HL-60/S4 treated with phorbol 12-myristate 13-acetate at 8.2 ng/mL for 4 days and 3 days (cell line): ENCODE measurements around the gene RBKS.

Source experiments
- in situ Hi-C: fragments of 300-500 bp; cut with MboI; formaldehyde crosslinking; loops from 2 replicates; pipeline ENCODE4 v1.15.0; 2022; ENCODE audit warnings: low sequenced_read_pairs

Gene RBKS

DNA sequence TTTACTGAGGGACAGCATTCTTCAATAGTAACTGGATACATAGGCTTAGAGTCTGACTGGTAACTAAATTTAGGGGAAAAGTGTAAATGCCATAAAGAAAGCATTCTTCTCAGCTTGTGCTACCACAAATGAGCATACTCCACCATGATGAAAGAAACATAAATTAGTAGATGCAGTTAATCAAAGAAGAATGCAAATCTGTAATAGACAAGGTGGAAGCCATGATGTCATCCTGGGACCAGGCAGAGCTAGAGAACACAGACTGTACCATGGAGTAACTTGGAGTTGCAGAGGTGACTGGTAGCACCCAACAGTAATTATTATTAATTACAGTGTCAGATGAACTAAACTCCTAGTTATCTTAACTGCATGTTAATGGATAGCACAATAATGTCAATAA is 51.7 kb downstream of the RBKS start:
- in situ Hi-C loops = no loop called here

DNA sequence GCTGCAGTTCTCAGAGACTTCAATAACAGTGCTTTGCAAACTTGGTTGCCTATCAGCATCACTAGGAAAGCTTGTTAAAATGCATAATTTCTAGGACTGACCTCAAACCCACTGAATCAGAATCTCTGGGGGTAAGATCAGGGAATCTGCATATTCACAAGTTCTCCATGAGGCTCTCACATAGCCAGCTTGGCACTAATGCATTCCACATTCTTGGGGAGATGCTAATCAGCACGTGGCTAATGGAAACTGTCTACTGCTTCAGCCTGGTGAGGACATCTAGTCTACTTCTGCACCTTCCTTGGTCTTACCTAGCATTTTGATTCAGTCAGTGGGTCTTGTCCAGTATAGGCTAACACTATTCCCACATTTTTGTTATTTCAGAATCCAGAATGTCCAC is 56.3 kb downstream of the RBKS start:
- in situ Hi-C loops = no loop called here

DNA sequence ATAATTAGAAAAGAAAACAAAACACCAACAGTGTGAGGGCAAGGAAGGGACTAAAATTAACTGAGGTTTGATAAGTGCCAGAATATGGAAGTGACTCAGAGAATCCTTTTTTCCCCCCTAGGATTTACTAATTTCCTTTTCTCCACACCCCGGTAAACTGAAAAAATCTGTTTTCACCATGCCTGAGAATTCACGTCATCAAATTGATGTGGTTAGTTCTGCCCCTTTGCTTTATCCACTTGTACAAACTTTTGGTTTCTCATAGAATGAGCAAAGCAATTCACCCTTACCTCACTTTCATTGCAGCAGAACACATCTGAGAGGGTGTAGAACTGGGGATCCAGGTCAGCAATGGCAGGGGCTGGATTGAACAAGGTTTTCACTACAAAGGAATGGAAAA is 57.8 kb downstream of the RBKS start:
- in situ Hi-C loops = no loop called here

DNA sequence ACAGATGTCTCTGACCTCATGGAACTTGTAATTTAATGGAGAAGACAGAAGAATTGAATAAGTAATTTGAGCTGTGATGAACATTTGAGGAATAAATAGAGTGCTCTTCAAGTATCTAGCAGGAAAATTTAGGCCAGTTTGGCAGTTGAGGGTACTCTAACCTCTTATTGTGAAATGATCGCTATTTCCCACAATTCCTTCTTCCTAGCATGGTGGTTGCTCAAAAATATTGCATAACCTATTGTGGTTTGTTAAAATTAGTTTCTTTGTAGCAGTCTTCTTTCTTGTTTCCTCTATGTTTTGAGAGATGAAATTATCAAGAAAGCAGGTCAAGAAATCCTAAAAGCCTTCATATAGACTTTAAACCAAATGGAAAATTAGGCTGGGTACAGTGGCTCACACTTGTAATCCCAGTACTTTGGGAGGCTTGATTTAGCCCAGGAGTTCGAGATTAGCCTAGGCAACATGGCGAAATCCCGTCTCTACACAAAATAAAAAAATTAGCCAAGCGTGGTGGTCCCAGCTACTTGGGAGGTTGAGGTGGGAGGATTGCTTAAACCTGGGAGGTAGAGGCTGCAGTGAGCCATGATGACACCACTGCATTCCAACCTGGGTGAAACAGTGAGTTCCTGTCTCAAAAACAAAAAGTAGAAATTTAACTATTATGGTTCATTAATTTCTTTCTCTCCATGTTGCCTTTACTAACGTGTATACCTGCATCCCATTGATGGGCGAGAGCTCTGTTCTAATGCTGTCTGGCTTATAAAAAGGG is 58.7 kb downstream of the RBKS start:
- in situ Hi-C loops = no loop called here

DNA sequence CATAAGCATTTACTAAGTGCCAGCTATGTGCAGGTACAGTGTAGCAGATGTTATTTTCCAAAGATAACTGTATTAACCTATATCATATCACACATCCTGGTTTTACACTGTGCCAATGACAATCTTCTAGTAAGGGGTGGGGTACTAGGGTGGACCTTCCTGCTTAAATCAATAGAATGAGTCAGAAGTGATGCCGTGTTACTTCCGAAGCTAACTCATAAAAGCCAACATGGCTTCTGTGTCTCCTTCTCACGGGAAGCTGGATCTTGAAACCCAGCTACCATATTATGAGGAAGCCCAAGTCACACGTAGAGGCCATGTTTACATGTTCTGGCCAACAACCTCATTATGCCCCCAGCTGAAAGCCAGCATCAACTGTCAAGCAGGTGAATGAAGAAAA is 59.5 kb downstream of the RBKS start:
- in situ Hi-C loops = no loop called here

DNA sequence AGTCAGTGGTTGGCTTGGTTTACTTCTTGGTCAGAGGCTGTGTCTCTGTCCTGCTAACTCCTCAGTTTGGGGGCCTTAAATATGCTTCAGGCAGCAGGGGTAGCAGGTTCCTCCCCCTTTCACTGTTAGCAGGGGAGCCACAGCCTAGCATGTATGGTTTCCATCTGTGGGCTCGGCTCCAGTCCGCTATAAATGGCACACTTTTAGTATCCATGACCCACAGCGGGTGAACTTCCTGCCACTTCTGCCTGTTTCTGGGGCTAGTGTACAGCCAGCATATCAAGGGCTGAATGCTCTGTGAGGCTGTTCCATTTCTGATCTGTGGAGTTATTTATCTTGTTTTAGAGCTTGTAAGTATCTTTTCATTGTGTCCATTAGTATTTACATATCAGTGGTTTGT is 60.4 kb downstream of the RBKS start:
- in situ Hi-C loops = no loop called here

DNA sequence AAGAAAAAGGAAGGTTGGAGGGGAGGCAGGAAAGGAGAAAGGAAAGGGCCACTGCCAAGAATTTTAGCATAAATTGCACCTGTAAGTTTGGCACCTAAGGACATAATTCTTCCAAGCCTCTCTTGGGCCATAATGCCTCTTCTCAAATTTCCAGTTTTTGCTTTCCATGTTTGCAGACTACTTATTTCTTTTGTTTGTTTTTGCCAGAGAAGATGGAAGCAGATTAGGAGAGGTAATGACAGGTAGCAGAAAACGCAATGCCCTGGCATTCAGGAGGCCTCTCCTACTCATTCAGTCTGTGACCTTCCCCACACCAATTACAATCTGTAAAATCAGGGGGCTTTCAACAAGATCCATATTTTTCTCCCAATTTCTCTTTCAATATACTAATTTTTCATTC is 61.9 kb downstream of the RBKS start:
- in situ Hi-C loops = no loop called here

DNA sequence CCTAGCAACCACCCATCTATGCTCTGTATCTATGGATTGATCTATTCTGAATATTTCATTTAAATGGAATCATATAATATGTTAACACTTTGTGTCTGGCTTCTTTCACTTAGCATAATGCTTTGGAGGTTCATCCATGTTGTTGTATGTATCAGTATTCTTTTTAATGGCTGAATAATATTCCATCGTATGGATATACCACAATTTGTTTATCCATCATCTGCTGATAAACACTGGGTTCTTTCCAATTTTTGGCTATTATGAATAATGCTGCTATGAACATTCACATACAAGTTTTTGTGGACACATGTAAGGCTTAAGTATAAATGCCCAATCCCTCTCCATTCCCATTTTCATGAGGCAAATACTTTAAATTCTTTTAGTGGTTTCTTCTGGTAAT is 65.8 kb downstream of the RBKS start:
- in situ Hi-C loops = no loop called here

DNA sequence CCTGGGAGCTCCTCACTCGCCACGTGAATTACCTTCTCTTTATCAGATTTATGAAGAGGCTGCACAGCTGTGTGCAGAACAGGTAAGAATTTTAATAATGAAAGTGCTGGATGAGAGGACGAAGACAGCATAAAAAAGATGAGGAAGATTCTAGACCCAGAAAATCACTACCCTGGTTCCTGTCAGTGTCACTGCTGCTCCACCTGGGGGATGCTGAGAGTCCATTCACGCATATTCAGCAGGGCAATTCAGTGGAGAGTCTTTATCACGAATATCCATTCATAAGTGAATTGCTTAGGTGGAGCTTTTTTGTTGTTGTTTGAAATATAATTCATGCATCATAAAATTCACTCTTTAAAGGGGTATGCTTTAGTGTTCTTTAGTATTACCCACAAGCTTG is 66.6 kb downstream of the RBKS start:
- in situ Hi-C loops = no loop called here

DNA sequence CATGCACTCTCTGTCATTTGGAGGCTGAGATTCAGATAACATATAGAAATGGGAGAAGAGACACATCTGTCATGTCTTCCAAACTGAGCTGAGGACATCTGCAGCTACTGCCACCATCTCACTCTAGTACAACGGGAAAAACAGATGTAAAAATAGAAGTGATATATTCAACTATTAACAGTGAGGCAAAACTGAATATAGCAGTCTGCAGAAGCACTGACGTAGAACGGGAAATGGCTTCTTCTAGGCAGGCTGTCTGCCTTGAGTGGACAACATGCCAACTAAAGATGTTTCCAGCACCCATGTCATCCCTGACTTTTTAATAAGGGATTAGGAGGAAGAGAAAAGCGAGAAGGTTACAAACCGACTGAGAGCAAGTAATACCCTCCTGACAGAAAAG is 67.1 kb downstream of the RBKS start:
- in situ Hi-C loops = no loop called here

DNA sequence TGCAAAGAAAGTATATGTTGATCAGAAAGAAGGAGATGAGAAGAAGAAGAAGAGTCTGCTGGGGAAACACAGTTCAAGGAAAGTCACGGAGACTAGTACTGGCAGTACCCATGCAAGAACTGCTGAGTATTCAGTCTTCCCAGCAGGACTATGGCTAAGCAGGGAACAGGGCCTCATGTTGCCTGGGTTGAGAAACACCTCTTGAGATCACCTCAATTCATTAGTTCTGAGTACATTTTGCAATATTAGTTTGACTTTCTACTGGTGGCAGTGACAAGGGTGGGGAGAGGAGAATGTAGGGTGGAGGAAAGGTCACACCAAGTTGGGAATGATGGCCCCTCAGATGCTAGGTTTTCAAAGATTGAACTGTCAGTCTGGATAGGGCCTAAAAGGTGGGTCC is 68.1 kb downstream of the RBKS start:
- in situ Hi-C loops = no loop called here

DNA sequence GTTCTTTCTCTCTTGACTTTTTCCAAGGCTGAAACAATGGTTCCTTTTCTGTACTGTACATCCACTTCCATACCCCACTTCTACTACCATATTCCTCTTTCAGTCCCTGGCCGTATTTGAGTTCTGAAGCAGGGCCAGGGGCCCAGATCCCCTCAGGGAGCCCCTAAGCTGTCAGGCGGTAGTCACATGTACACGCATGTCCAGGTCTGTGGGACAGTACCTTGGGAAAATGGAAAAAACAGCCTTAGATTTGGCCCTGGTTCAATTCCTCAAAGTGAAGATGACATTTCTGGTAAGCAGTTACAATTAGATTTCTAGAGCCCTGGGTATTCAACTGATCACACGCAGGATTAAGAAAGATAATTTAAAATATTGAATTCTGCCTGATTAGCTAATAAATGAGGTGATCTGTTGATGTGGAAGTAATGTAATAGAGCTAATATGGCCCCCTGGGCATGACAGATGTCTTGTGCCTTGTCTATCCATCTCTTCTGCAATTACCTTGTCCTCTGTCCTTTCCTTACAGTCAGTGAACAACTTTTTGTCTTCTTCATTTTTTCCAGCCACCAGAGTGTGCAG is 74.2 kb downstream of the RBKS start:
- in situ Hi-C loops = no loop called here

DNA sequence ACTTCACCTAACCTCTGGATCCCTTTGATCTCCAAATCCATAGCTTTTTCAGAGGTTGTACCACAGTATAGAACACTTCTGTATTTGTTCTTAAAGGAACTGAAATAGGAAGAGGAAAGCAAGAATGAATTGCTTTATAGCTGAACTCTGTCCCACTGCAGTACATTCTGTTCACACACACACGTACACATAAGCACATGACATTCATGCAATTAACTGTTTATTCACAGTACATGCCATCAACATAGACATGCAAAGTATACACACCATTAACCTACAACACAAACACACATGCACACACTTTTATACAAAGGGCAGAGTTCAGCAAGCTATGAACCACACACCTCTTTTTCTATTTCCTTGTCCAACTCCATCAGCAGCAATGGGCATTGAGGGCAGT is 75.4 kb downstream of the RBKS start:
- in situ Hi-C loops = no loop called here

DNA sequence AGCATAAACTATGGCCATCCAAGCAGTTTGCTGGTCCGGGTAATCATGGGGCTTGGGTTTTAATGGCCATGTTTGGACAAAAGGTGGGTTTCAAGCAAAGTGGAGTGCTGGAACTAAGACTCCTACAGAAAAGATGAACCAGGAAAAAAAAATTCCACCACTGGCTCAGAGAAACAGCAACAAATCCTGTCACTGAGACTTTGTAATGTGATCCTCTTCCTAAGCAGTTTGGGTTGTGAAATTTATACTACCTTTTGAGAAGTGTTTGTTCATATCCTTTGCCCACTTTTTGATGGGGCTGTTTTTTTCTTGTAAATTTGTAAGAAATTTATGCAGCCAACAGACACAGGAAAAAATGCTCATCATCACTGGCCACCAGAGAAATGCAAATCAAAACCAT is 78.4 kb downstream of the RBKS start:
- in situ Hi-C loops = no loop called here

DNA sequence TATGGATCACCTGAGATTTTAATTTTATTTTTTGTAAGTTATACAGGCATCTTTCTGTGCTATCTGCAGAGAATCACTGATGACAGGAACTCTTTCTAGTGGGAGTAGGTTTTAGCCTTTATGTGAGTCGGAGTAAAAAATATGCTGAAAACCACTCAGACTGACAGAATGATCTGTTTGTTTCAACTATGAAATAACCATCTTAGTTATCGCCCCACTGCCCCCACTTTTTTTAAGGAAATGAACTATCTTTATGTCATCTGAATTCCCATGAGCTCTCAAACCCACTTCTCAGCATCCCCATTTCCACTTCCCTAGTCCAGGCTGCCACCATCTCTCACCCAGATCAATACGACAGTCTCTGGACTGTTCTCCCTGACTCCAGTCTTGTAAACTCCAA is 79.7 kb downstream of the RBKS start:
- in situ Hi-C loops = no loop called here

DNA sequence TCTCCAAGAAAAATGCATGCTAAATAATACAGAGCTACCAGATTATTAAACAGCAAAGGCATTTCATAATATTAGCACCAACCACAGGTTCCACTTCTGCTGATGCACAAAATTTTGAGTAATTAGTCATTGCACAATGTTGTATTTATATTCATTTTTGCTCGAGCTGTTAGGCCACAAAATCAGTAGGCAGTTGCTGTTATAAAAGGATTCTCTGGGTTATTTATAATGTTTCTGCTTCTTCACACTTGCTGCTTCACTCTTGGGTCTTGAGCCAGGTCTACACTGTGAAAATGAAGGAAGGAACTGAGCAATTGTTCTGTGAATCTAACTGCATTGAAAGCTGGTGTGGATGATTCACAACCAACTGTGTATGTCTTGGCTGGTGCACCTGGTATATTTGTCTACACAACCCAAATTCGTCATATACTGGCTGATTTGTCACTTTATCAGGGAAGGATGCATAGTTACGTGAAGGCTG is 80.4 kb downstream of the RBKS start:
- in situ Hi-C loops = no loop called here

DNA sequence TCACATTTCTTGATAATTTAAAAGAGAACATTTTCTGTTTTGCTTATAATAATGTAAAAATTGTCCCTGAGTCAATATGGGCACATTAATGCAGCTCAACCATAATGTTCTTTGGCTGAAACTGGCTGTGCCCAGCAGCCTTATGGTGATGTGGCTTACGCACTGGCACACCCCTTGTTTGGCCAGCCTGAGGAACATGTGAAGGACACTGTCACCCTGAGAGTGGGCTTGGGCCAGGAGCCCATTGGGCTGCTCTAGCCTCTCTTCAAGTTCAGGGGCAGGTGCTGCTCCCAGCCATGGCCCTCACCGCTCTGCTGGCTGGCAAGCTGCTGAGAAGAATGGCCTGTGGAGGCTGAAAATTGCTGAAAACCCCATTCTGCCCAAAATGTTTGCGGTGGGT is 81.2 kb downstream of the RBKS start:
- in situ Hi-C loops = no loop called here

DNA sequence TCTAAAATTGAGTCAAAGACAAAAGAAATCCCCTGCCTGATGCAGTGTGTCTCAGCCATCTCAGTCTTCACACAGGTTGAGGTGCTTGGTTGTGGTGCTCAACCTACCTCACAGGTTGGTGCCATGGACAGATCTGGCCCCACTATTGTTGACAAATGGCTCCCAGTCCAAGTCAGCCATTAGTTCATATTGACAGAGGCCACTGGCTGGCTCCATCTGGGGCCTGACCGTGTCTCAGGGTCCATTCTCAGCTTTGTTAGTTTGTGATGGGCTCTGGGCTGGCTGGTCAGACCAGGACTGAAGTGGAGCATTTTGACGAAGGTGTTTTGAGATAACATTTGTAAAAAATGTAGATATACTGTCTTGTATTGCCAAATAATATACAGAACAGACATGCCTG is 81.8 kb downstream of the RBKS start:
- in situ Hi-C loops = no loop called here

DNA sequence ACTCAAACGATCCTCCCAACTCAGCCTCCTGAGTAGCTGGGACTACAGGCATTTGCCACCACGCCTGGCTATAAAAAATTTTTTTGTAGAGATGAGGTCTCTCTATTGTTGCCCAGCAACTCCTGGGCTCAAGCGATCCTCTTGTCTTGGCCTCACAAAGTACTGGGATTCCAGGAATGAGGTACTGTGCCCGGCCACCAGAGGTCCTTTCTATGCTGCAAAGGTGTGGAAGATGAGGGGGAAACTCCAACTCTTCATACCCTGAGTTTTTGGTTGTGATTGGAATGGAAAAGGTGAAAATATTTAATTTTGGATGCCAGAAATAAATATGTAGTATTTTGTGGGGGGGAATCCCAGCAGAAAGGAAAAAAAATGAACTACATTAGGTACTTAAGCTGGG is 82.7 kb downstream of the RBKS start:
- in situ Hi-C loops = no loop called here

DNA sequence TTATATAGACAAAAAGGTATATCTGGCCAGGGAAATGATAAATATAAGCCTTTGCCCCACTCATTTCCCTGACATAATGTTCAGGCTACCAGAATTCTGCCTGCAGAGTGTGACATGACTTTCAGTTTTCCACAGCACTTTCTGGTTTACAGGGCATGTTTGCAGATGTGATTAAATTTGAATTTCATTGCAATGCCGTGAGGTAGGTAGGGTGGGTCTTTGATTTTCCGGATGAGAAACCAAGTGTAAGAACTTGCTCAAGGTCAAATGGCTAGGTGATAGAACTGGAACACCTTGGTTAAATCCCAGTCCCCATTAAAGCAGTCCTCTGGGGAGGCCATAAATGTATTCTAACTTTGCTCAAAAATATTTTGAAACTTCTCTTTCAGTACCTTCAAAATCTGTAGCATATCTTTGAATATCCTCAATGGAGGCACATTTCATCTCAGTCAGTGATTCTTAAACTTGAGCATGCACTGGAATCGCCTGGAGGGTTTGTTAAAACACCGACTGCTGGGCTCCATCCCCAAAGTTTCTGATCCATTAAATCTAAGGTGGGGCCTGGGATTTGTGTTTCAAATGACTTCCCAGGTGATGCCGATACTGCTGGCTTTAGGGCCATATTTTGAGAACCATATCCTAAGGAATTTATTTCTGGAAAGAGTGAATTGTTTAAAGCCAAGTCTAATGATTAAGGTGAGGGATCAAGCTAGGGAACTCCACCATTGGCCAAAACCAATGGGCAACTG is 83.7 kb downstream of the RBKS start:
- in situ Hi-C loops = no loop called here

DNA sequence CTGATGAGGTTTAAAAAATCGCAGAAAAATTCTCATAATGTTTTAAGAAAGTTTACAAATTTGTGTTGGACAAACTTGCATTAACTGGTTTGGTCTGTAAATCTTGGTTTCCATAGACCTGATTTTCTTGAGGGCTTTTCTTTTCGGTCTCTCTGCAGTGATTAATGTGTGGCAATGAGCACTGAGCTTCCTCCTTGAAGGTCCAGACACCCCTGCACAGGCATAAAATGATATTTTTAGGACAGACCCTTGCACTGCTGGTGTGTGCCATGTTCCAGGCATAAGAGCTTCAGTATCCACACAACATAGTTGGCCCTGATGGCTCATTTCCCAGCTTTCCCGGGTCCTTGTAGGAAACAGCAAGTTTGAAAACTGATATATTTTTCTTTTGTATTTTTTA is 85.0 kb downstream of the RBKS start:
- in situ Hi-C loops = no loop called here

DNA sequence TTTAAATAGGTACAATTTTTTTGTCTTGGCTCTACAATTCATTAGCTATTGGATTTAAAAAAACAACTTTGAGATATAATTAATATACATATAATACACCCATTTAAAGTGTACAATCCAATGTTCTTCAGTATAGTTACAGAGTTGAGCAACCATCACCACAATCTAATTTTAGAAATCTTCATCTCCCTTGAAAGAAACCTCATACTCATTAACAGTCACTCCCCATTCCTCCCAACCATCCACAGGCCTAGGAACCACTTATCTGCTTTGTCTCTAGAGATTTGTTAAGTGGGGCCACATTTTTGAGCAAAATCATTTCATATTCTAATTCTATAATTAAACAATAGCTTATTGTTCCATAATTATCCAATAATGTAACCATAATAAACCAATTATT is 86.0 kb downstream of the RBKS start:
- in situ Hi-C loops = no loop called here
